Esophagus muscularis mucosa (tissue), 4 donors: Measurements from ENCODE around the gene ZBTB47. TPM values are rescaled to one million over a fixed set of nuclear protein-coding genes. Genes with fewer than 3 reads are reported as not detected.

Source experiments
- DNase-seq: peaks from one replicate; pipeline ENCODE4 v3.0.0-alpha.2; 2017; ENCODE audit errors: extremely low spot score
- H3K27ac ChIP-seq, 4 donors: fragments of 200-600 bp; sonication (generic); replicated peaks in 1 of 4; 1 replicate in 3 of 4; 2 replicates in 1 of 4; pipeline ENCODE4 v1.5.1; 2016 to 2019; ENCODE audit warnings: mild to moderate bottlenecking in 1 of 4
- H3K27me3 ChIP-seq, 4 donors: fragments of 200-600 bp; sonication (generic); one replicate each; pipeline versions ENCODE4 v1.5.1 to v1.6.0; 2016 to 2019
- H3K36me3 ChIP-seq, 4 donors: fragments of 200-600 bp; sonication (generic); one replicate each; pipeline ENCODE4 v1.5.1; 2016 to 2019
- H3K4me1 ChIP-seq, 4 donors: fragments of 200-600 bp; sonication (generic); one replicate each; pipeline ENCODE4 v1.5.1; 2016 to 2019
- H3K4me3 ChIP-seq, 4 donors: fragments of 200-600 bp; sonication (generic); 1 replicate in 2 of 4; 2 replicates in 2 of 4; pipeline ENCODE4 v1.5.1; 2016 to 2019; ENCODE audit warnings: mild to moderate bottlenecking in 4 of 4, moderate library complexity in 1 of 4
- H3K9me3 ChIP-seq, 4 donors: fragments of 200-600 bp; sonication (generic); 1 replicate in 3 of 4; 2 replicates in 1 of 4; pipeline ENCODE4 v1.5.1; 2016 to 2019
- EP300 ChIP-seq: sonication (generic); formaldehyde crosslinking; IDR thresholded peaks from one replicate; pipeline ENCODE4 v1.6.1; 2017; ENCODE audit warnings: antibody characterized with exemption
- POLR2A ChIP-seq: fragments of 450-650 bp; IDR thresholded peaks from one replicate; pipeline ENCODE4 v1.6.1; 2017; ENCODE audit warnings: antibody characterized with exemption, moderate library complexity, mild to moderate bottlenecking, low read depth
- POLR2AphosphoS5 ChIP-seq, 2 donors: sonication (generic); formaldehyde crosslinking; IDR thresholded peaks; one replicate each; pipeline ENCODE4 v1.6.1; 2017; ENCODE audit warnings: antibody characterized with exemption in 2 of 2
- WGBS: methylation state at CpG from one replicate; pipeline ENCODE4 v1.1.5; 2018; 5-methylcytosine and 5-hydroxymethylcytosine counted together
- intact Hi-C: fragments of 100-400 bp; cut with DNase I; formaldehyde crosslinking; loops from one replicate; pipeline ENCODE4 v1.15.1; 2023
- total RNA-seq, 4 donors: library from RNA; depleted of rRNA; stranded (reverse); fragments of >200 nt; gene quantifications; one replicate each; pipeline versions ENCODE4 v1.1.0 to v1.2.1, GENCODE V29; 2016
- TF ChIP-seq, protein P1 (sequence below), 3 experiments: fragments of 200-600 bp in 2 of 3; fragments of 450-650 bp in 1 of 3; sonication (generic) in 2 of 3; IDR thresholded peaks; one replicate each; pipeline ENCODE4 v1.5.1; 2017 to 2019; ENCODE audit warnings: antibody characterized with exemption in 3 of 3, mild to moderate bottlenecking in 2 of 3, moderate library complexity in 1 of 3

ZBTB47 gene
- total RNA-seq, 4 donors from 2014 or later, result 75.4 to 137 (median 95.7) TPM

DNA sequence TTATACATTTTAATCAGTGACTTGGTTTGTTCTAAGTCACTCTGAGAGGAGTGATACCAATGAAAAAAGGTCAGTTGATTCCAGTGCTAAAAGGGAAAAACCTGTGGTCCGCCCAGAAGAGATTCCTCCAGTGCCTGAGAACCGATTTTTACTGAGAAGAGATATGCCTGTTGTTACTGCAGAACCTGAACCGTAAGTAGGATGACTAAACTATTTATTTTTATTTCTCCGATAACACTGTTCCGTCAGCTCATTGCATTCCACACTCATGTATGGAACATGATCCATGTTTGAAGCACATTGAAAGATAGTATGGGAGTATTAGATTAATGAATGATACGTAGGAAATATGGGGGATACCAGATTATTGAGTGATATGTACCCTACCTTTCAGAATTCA is 20.0 kb upstream of the ZBTB47 start:
- intact Hi-C loops, result no loop called here
- H3K36me3 ChIP-seq, result peaks cover 72 to 93% (median 84%) of the 10 kb centered on the region in 4 donors
- WGBS, result 86% methylated on average over 6 of the region's 6 CpGs

DNA sequence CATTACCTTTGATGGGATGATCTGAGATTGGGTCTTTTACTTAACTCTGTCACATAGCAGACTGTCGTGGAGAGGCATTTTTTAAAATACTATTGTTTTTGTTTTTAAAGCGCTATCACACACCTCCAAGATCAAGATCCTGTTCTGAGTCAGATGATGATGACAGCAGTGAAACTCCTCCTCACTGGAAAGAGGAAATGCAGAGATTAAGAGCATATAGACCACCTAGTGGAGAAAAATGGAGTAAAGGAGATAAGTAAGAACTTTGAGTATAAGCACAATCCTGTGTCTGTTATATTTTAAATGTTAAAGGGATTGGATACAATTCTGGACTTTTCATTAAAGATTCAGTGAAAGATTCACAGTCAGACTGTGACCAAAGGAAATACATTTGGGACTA is 18.4 kb upstream of the ZBTB47 start:
- Histone ChIP-seq H3K36me3 (peaks cover 85 to 99% (median 98%) of the 10 kb centered on the region in 4 donors), H3K9me3 (no peaks in the 10 kb centered on the region), H3K27ac (no peak overlapping the region), H3K27me3 (no peaks in the 10 kb centered on the region), H3K4me1 (peaks cover 0 to 14% (median 7%) of the 10 kb centered on the region in 4 donors), H3K4me3 (no peak overlapping the region)
- intact Hi-C loops, result no loop called here
- DNase-seq, result no peak
- no peak for TF ChIP-seq POLR2AphosphoS5 (IDR thresholded peaks at IDR 0.05)
- TF ChIP-seq POLR2A, result no peak
- TF ChIP-seq, protein P1, sequence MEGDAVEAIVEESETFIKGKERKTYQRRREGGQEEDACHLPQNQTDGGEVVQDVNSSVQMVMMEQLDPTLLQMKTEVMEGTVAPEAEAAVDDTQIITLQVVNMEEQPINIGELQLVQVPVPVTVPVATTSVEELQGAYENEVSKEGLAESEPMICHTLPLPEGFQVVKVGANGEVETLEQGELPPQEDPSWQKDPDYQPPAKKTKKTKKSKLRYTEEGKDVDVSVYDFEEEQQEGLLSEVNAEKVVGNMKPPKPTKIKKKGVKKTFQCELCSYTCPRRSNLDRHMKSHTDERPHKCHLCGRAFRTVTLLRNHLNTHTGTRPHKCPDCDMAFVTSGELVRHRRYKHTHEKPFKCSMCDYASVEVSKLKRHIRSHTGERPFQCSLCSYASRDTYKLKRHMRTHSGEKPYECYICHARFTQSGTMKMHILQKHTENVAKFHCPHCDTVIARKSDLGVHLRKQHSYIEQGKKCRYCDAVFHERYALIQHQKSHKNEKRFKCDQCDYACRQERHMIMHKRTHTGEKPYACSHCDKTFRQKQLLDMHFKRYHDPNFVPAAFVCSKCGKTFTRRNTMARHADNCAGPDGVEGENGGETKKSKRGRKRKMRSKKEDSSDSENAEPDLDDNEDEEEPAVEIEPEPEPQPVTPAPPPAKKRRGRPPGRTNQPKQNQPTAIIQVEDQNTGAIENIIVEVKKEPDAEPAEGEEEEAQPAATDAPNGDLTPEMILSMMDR (IDR thresholded peaks at IDR 0.05), result no peak
- TF ChIP-seq EP300, result no peak
- 89% methylated on average over 2 of the region's 2 CpGs for whole genome bisulfite sequencing

More for the DNA sequence above, 20.0 kb upstream of the ZBTB47 start:
- TF ChIP-seq, protein P1 (IDR thresholded peaks at IDR 0.05), result no peak
- no peak for TF ChIP-seq EP300
- no peak for TF ChIP-seq POLR2A
- no peak for TF ChIP-seq POLR2AphosphoS5 (IDR thresholded peaks at IDR 0.05)
- Histone ChIP-seq H3K4me3 (no peak overlapping the region), H3K27ac (no peak overlapping the region), H3K4me1 (peaks cover 0 to 7% (median 6%) of the 10 kb centered on the region in 4 donors), H3K27me3 (no peaks in the 10 kb centered on the region), H3K9me3 (no peaks in the 10 kb centered on the region)
- DNase-seq, result no peak

DNA sequence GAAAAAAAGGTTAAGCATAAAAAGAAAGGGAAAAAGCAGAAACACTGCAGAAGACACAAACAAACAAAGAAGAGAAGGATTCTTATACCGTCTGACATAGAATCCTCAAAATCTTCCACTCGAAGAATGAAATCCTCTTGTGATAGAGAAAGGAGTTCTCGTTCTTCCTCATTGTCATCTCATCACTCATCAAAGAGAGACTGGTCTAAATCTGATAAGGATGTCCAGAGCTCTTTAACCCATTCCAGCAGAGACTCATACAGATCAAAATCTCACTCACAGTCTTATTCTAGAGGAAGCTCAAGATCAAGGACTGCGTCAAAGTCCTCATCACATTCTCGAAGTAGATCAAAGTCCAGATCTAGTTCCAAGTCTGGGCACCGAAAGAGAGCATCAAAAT is 16.5 kb upstream of the ZBTB47 start:
- TF ChIP-seq EP300 (no peak), POLR2AphosphoS5 (IDR thresholded peaks at IDR 0.05) (no peak), POLR2A (no peak)
- TF ChIP-seq, protein P1 (IDR thresholded peaks at IDR 0.05), result no peak
- H3K36me3 ChIP-seq, result peaks cover 77 to 100% (median 95%) of the 10 kb centered on the region in 4 donors

DNA sequence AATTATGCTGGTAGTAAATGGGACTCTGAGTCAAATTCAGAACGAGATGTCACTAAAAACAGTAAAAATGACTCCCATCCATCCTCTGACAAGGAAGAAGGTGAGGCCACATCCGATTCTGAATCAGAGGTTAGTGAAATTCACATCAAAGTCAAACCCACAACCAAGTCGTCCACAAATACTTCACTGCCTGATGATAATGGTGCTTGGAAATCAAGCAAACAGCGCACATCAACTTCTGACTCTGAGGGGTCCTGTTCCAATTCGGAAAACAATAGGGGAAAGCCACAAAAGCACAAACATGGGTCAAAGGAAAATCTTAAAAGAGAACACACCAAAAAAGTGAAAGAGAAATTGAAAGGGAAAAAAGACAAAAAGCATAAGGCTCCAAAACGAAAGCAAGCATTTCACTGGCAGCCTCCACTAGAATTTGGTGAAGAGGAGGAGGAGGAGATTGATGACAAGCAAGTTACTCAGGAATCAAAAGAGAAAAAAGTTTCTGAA is 15.1 kb upstream of the ZBTB47 start:
- peaks cover 76 to 100% (median 94%) of the 10 kb centered on the region in 4 donors for H3K36me3 ChIP-seq
- no peaks in the 10 kb centered on the region for H3K27me3 ChIP-seq
- H3K9me3 ChIP-seq, result no peaks in the 10 kb centered on the region
- intact Hi-C loops, result no loop called here
- TF ChIP-seq, protein P1 (IDR thresholded peaks at IDR 0.05), result no peak
- TF ChIP-seq EP300 (no peak), POLR2AphosphoS5 (IDR thresholded peaks at IDR 0.05) (no peak), POLR2A (no peak)
- H3K4me3 ChIP-seq, result no peak overlapping the region
- DNase-seq, result no peak
- H3K4me1 ChIP-seq, result peaks cover 0 to 14% (median 0%) of the 10 kb centered on the region in 4 donors
- WGBS, result 73% methylated on average over 6 of the region's 6 CpGs
- peak overlapping the region in 2 of 4 donors; percentile 10 to 11 for H3K27ac ChIP-seq

More for the DNA sequence above, 16.5 kb upstream of the ZBTB47 start:
- 85% methylated on average over 6 of the region's 6 CpGs for WGBS
- Histone ChIP-seq H3K9me3 (no peaks in the 10 kb centered on the region), H3K4me3 (no peak overlapping the region), H3K27me3 (no peaks in the 10 kb centered on the region), H3K4me1 (peaks cover 0 to 14% (median 2%) of the 10 kb centered on the region in 4 donors), H3K27ac (no peak overlapping the region)
- intact Hi-C loops, result no loop called here
- no peak for DNase-seq

DNA sequence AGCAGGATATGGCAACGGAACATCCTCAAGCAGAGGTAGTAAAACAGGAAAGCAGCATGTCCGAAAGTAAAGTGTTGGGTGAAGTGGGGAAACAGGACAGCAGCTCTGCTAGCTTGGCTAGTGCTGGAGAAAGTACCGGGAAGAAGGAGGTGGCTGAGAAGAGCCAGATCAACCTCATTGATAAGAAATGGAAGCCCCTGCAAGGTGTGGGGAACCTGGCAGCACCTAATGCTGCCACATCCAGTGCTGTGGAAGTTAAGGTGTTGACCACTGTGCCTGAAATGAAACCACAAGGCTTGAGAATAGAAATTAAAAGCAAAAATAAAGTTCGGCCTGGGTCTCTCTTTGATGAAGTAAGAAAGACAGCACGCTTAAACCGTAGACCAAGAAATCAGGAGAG is 14.3 kb upstream of the ZBTB47 start:
- H3K36me3 ChIP-seq, result peaks cover 75 to 100% (median 94%) of the 10 kb centered on the region in 4 donors
- H3K27ac ChIP-seq, result peak overlapping the region in 1 of 4 donors; percentile 36
- TF ChIP-seq POLR2AphosphoS5 (IDR thresholded peaks at IDR 0.05), result no peak
- TF ChIP-seq POLR2A, result no peak
- TF ChIP-seq, protein P1 (IDR thresholded peaks at IDR 0.05), result no peak
- no peak for TF ChIP-seq EP300
- H3K9me3 ChIP-seq, result no peaks in the 10 kb centered on the region
- DNase-seq, result no peak
- no peak overlapping the region for H3K4me3 ChIP-seq
- H3K4me1 ChIP-seq, result peaks cover 0 to 14% (median 0%) of the 10 kb centered on the region in 4 donors
- 87% methylated on average over 6 of the region's 6 CpGs for WGBS
- H3K27me3 ChIP-seq, result no peaks in the 10 kb centered on the region
- intact Hi-C loops, result no loop called here
